Fibroblast of villous mesenchyme (primary cell): ENCODE results near the gene ROR1. TPM values are rescaled to one million over a fixed set of nuclear protein-coding genes. Genes with fewer than 3 reads are reported as not detected.

ENCODE experiments used
- DNase-seq: peaks from one replicate; pipeline ENCODE4 v3.0.0-alpha.2; 2010; ENCODE audit warnings: low read depth
- H3K4me3 ChIP-seq: 2 replicates; pipeline ENCODE4 v1.5.1; 2011; ENCODE audit warnings: low read depth, mild to moderate bottlenecking, low read length
- CTCF ChIP-seq: IDR thresholded peaks from 2 replicates; pipeline ENCODE4 v1.5.1; 2012; ENCODE audit warnings: low read depth, mild to moderate bottlenecking, low read length; ENCODE audit not compliant: insufficient read depth
- total RNA-seq: library from RNA; depleted of rRNA; stranded (reverse); fragments of >200 nt; gene quantifications from 2 replicates; pipeline ENCODE4 v1.2.3, GENCODE V29; 2012

ROR1 gene
- total RNA-seq, 1 donor = 8.6 TPM

- TF ChIP-seq CTCF = no peak
- no peak overlapping the region for H3K4me3 ChIP-seq
- DNase-seq = no peak
Observed at GRCh38 chr1:63955370-63956145, 181.7 kb downstream of the ROR1 start.

- no peak for DNase-seq
- no peak overlapping the region for H3K4me3 ChIP-seq
- no peak for TF ChIP-seq CTCF
Observed at GRCh38 chr1:63958556-63958955, 184.7 kb downstream of the ROR1 start.

- no peak overlapping the region for H3K4me3 ChIP-seq
- peak; percentile 56 for DNase-seq
- no peak for TF ChIP-seq CTCF
Observed at GRCh38 chr1:63960326-63960725, 186.5 kb downstream of the ROR1 start.

- TF ChIP-seq CTCF = no peak
- no peak overlapping the region for H3K4me3 ChIP-seq
- DNase-seq = no peak
Observed at GRCh38 chr1:63966016-63966415, 192.2 kb downstream of the ROR1 start.

- no peak for TF ChIP-seq CTCF
- H3K4me3 ChIP-seq = no peak overlapping the region
- peak; percentile 58 for DNase-seq
Observed at GRCh38 chr1:63967901-63968300, 194.1 kb downstream of the ROR1 start.

GRCh38 chr1:63968663-63969440 is 195.0 kb downstream of the ROR1 start:
- TF ChIP-seq CTCF = no peak
- peak; percentile 81 for DNase-seq
- no peak overlapping the region for H3K4me3 ChIP-seq
